Endothelial cell of umbilical vein (primary cell): ENCODE measurements around the gene EXD3.

Experiments used
- EZH2 ChIP-seq: IDR thresholded peaks from 2 replicates; pipeline ENCODE4 v1.6.1; 2012; ENCODE audit warnings: borderline replicate concordance, low read depth, mild to moderate bottlenecking, moderate library complexity, low read length, inconsistent platforms; ENCODE audit not compliant: severe bottlenecking
- FOS ChIP-seq: IDR thresholded peaks from 2 replicates; pipeline ENCODE4 v1.6.1; 2011; ENCODE audit warnings: mild to moderate bottlenecking, low read length, moderate library complexity, borderline replicate concordance; ENCODE audit not compliant: insufficient read depth
- GATA2 ChIP-seq: IDR thresholded peaks from 2 replicates; pipeline ENCODE4 v1.7.0; 2011; ENCODE audit warnings: low read depth, mild to moderate bottlenecking, moderate library complexity, mixed read lengths, low read length; ENCODE audit not compliant: insufficient read length, insufficient read depth
- JUN ChIP-seq: IDR thresholded peaks from 2 replicates; pipeline ENCODE4 v1.6.1; 2011; ENCODE audit warnings: borderline replicate concordance, low read depth; ENCODE audit not compliant: insufficient read length, insufficient read depth
- POLR2A ChIP-seq: IDR thresholded peaks from 2 replicates; pipeline ENCODE4 v1.6.1; 2012; ENCODE audit warnings: low read depth, mild to moderate bottlenecking, control low read depth, low read length
- POLR2AphosphoS5 ChIP-seq: IDR thresholded peaks from 2 replicates; pipeline ENCODE4 v1.6.1; 2012; ENCODE audit warnings: low read depth, mild to moderate bottlenecking, control low read depth, low read length, moderate library complexity; ENCODE audit not compliant: insufficient read depth
- TF ChIP-seq, protein P1 (sequence below), 2 donors: IDR thresholded peaks; 1 replicate in 1 of 2; 2 replicates in 1 of 2; pipeline ENCODE4 v1.5.1; 2011; ENCODE audit warnings: low read length in 2 of 2, mild to moderate bottlenecking in 2 of 2, moderate library complexity in 2 of 2, control low read depth in 1 of 2, inconsistent platforms in 1 of 2, low read depth in 1 of 2; ENCODE audit not compliant: insufficient read depth in 1 of 2; ENCODE audit errors: extremely low read depth in 1 of 2

DNA sequence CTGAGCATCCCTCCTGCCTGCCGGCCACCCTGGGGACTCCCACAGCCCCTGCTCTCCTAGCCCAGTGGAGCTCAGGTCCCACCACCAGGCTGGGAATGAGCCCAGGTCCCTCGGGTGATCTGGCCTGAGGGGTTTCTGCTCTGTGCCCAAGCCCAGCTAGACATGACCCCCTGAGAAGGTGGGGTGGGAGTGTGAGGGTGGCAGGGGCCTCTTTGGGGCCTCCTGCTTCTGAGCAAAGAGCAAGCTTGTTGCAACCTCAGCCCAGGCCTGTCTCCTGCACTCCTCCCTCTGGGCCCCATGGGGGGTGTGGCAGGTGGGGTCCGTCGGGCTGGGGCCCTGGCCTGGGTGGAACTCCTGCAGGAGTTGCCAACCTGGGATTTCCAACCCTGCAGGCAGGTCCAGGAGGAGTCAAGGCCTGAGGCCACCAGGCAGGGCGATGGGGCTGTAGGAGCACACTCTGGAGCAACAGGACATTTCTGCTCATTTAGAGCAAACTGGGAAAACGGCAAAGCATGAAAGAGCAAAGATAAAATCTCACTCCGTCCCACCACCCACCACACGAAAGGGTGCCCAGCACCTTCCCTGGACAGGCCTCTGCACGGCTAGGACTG lies 109.5 kb downstream of the EXD3 start:
- TF ChIP-seq EZH2 (no peak), GATA2 (no peak), POLR2AphosphoS5 (no peak), POLR2A (no peak), FOS (no peak), JUN (no peak)
- TF ChIP-seq, protein P1, sequence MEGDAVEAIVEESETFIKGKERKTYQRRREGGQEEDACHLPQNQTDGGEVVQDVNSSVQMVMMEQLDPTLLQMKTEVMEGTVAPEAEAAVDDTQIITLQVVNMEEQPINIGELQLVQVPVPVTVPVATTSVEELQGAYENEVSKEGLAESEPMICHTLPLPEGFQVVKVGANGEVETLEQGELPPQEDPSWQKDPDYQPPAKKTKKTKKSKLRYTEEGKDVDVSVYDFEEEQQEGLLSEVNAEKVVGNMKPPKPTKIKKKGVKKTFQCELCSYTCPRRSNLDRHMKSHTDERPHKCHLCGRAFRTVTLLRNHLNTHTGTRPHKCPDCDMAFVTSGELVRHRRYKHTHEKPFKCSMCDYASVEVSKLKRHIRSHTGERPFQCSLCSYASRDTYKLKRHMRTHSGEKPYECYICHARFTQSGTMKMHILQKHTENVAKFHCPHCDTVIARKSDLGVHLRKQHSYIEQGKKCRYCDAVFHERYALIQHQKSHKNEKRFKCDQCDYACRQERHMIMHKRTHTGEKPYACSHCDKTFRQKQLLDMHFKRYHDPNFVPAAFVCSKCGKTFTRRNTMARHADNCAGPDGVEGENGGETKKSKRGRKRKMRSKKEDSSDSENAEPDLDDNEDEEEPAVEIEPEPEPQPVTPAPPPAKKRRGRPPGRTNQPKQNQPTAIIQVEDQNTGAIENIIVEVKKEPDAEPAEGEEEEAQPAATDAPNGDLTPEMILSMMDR (IDR thresholded peaks at IDR 0.05; ENCODE audit: extremely low read depth in 1 of 2, insufficient read depth in 1 of 2, low read depth in 1 of 2, low read length in 2 of 2): no peak
